GM12873 (cell line): ENCODE measurements around the gene CYTH1.

ENCODE experiments used
- CTCF ChIP-seq: IDR thresholded peaks from 2 replicates; pipeline ENCODE4 v1.5.1; 2012; ENCODE audit warnings: low read depth, mild to moderate bottlenecking, moderate library complexity, low read length, control low read depth; ENCODE audit not compliant: insufficient read depth; ENCODE audit errors: missing control alignments

The CYTH1 gene

GRCh38 chr17:78753316-78754250, 28.5 kb downstream of the CYTH1 start:
- no peak for TF ChIP-seq CTCF

- TF ChIP-seq CTCF: no peak
Measured at GRCh38 chr17:78751447-78752161, 30.5 kb downstream of the CYTH1 start.

GRCh38 chr17:78748730-78749317, 33.2 kb downstream of the CYTH1 start:
- no peak for TF ChIP-seq CTCF

- no peak for TF ChIP-seq CTCF
Measured at GRCh38 chr17:78748048-78748729, 33.9 kb downstream of the CYTH1 start.

- no peak for TF ChIP-seq CTCF
Measured at GRCh38 chr17:78747488-78747887, 34.6 kb downstream of the CYTH1 start.

- TF ChIP-seq CTCF: no peak
Measured at GRCh38 chr17:78746949-78747269, 35.2 kb downstream of the CYTH1 start.
